Spleen (tissue), 10 donors: ENCODE measurements around the gene OR8U1. TPM values are rescaled to one million over a fixed set of nuclear protein-coding genes. Genes with fewer than 3 reads are reported as not detected.

Experiments used
- polyA plus RNA-seq, 3 donors: library from polyadenylated mRNA; stranded (reverse); fragments of 200-250 nt; gene quantifications; one replicate each; pipeline ENCODE4 v1.2.1, GENCODE V29; 2013
- total RNA-seq, 7 donors: library from RNA; depleted of rRNA in 3 of 7; stranded (reverse); fragments of >200 nt in 3 of 7; fragmentation: NEBNext Ultra II Directional in 4 of 7; extraction: Animal tissue kit (Norgen Biotek cat#: 25700) in 4 of 7; gene quantifications; one replicate each; pipeline versions ENCODE4 v1.1.0 to v1.2.1, GENCODE V29; 2016 to 2021
- donor health status: healthy with polysubstance abuse.
- donor health status: DM: no; HTN: no; CAD: no; lungs with moderate emphysema.
- donor health status: DM: no; HTN: no; CAD: no.
- donor health status: Bipolar disorder and iron deficiency.
- donor health status: healthy.
- donor health status: DM: no; HTN: no; CAD: no.
- donor health status: DM: yes; HTN: yes; CAD: no.

Gene OR8U1
- total and polyA plus RNA-seq, 10 donors: not detected

Other genes starting within 250 kb of the OR8U1 start
- not detected for gene OR8J3, start 235.4 kb upstream of the OR8U1 start, total RNA-seq
- not detected for gene OR8J3, start 235.4 kb upstream of the OR8U1 start, polyA plus RNA-seq
- not detected for gene OR8K5, start 215.3 kb upstream of the OR8U1 start, total RNA-seq
- gene OR8K5, start 215.3 kb upstream of the OR8U1 start, polyA plus RNA-seq: not detected
- not detected for gene OR5J2, start 199.0 kb upstream of the OR8U1 start, total RNA-seq
- gene OR5J2, start 199.0 kb upstream of the OR8U1 start, polyA plus RNA-seq: not detected
- gene OR5T2, start 141.4 kb upstream of the OR8U1 start, total RNA-seq: not detected
- gene OR5T2, start 141.4 kb upstream of the OR8U1 start, polyA plus RNA-seq: not detected
- not detected for gene OR5T3, start 123.4 kb upstream of the OR8U1 start, total RNA-seq
- gene OR5T3, start 123.4 kb upstream of the OR8U1 start, polyA plus RNA-seq: not detected
- gene OR5T1, start 101.5 kb upstream of the OR8U1 start, total RNA-seq: not detected
- not detected for gene OR5T1, start 101.5 kb upstream of the OR8U1 start, polyA plus RNA-seq
- gene OR8H1, start 83.4 kb upstream of the OR8U1 start, total RNA-seq: not detected
- not detected for gene OR8H1, start 83.4 kb upstream of the OR8U1 start, polyA plus RNA-seq
- gene OR8K3, start 60.5 kb upstream of the OR8U1 start, total RNA-seq: not detected
- gene OR8K3, start 60.5 kb upstream of the OR8U1 start, polyA plus RNA-seq: not detected
- not detected for gene OR8K1, start 29.6 kb upstream of the OR8U1 start, total RNA-seq
- not detected for gene OR8K1, start 29.6 kb upstream of the OR8U1 start, polyA plus RNA-seq
- gene OR8J1, start 21.3 kb upstream of the OR8U1 start, total RNA-seq: not detected
- not detected for gene OR8J1, start 21.3 kb upstream of the OR8U1 start, polyA plus RNA-seq
- not detected for gene OR5AL1, start 37.1 kb downstream of the OR8U1 start, total RNA-seq
- not detected for gene OR5AL1, start 37.1 kb downstream of the OR8U1 start, polyA plus RNA-seq
- gene OR5M3, start 97.7 kb downstream of the OR8U1 start, total RNA-seq: not detected
- not detected for gene OR5M3, start 97.7 kb downstream of the OR8U1 start, polyA plus RNA-seq
- not detected for gene OR5M8, start 115.7 kb downstream of the OR8U1 start, total RNA-seq
- gene OR5M8, start 115.7 kb downstream of the OR8U1 start, polyA plus RNA-seq: not detected
- not detected for gene OR5M11, start 167.6 kb downstream of the OR8U1 start, total RNA-seq
- gene OR5M11, start 167.6 kb downstream of the OR8U1 start, polyA plus RNA-seq: not detected
- gene OR5M10, start 202.1 kb downstream of the OR8U1 start, total RNA-seq: not detected
- gene OR5M10, start 202.1 kb downstream of the OR8U1 start, polyA plus RNA-seq: not detected
- gene OR5M1, start 239.2 kb downstream of the OR8U1 start, total RNA-seq: not detected
- not detected for gene OR5M1, start 239.2 kb downstream of the OR8U1 start, polyA plus RNA-seq